Measurements from ENCODE around the gene GRK7.

- no peak for TF ChIP-seq PAX5 (IDR thresholded peaks at IDR 0.05; ENCODE audit: insufficient read depth, low read length, severe bottlenecking)
- TF ChIP-seq POLR2A (IDR thresholded peaks at IDR 0.05; ENCODE audit: low read depth, low read length) = no peak
- no peak for TF ChIP-seq SPI1 (IDR thresholded peaks at IDR 0.05; ENCODE audit: low read depth, low read length)
- no peak for TF ChIP-seq POLR2AphosphoS5 (IDR thresholded peaks at IDR 0.05; ENCODE audit: low read depth, low read length)
These were observed 20.9 kb downstream of the GRK7 start for GRCh38 chr3:141784096-141784495.
